ENCODE measurements around the gene FLAD1. TPM values are rescaled to one million over a fixed set of nuclear protein-coding genes. Genes with fewer than 3 reads are reported as not detected.

FLAD1 gene
- total RNA-seq (2021) (82.4 and 84.2 TPM in 2 replicates), Bru-seq, nascent RNA (percentile 83 among the genes with signal in this experiment), BruChase-seq, experiment 1, labeled RNA remaining after a 2-hour chase (percentile 86 among the genes with signal in this experiment), BruChase-seq, experiment 2, labeled RNA remaining after a 6-hour chase (percentile 90 among the genes with signal in this experiment)
- long read RNA-seq, transcript FLAD1-203 (8 exons, 1,730 nt): major isoform, 106 of 250 reads
- long read RNA-seq, transcript FLAD1-201 (7 exons, 2,160 nt): minor isoform, 27 of 250 reads
- long read RNA-seq, partial matches to known transcripts: 39 of 250 reads
- long read RNA-seq, other reads (novel, unspliced or antisense): 74 of 250 reads

- intact Hi-C loops (cut with micrococcal nuclease; ENCODE audit: unreplicated experiment): no loop called here
- TF ChIP-seq EZH2 (IDR thresholded peaks at IDR 0.05; ENCODE audit: borderline replicate concordance, low read depth, low read length, poor library complexity, severe bottlenecking) (no peak), CTCF (conservative IDR thresholded peaks at IDR 0.05; ENCODE audit: low read depth, low read length) (no peak)
- peak within 1 kb of the TSS; percentile 76 for H3K4me3 ChIP-seq (ENCODE audit: low read depth, low read length, poor library complexity, severe bottlenecking)
- peak; percentile 100 for DNase-seq (ENCODE audit: low spot score)
- peak within 1 kb of the TSS; percentile 75 for H3K27ac ChIP-seq (ENCODE audit: low read depth, low read length, poor library complexity, severe bottlenecking)
- H3K27me3 ChIP-seq (replicated peaks; ENCODE audit: insufficient read depth, low read depth, low read length, poor library complexity): no peaks in the 10 kb centered on the region
- POLR2A ChIA-PET (ENCODE audit: low non-redundant PET): interaction anchor here (0.7 kb wide), 1 partner anchor 35 kb away, joined by 4 read pairs; no protein-coding TSS in a partner anchor
- H3K36me3 ChIP-seq (ENCODE audit: insufficient read depth, low read length, poor library complexity, severe bottlenecking): peaks cover 38% of the 10 kb centered on the region
- CTCF ChIA-PET: interaction anchor here (0.6 to 0.7 kb wide), 2 partner anchors 12 to 504 kb away, joined by 3 to 4 read pairs; no protein-coding TSS in a partner anchor
- BruUV-seq (replicated peaks): no TSS peak
- peaks cover 6% of the 10 kb centered on the region for H3K4me1 ChIP-seq (ENCODE audit: insufficient read depth, low read length, poor library complexity, severe bottlenecking)
- no peaks in the 10 kb centered on the region for H3K9me3 ChIP-seq (ENCODE audit: low read depth, low read length, poor library complexity, severe bottlenecking)
These were observed at the start of gene FLAD1 for GRCh38 chr1:154982897-154983648. Gene FLAD1, plus strand, starts transcription at chr1:154983344. Its CDS starts 351 bp downstream, at chr1:154983695.

GRCh38 chr1:154934358-154934948, 48.7 kb upstream of the FLAD1 start:
- H3K4me1 ChIP-seq (ENCODE audit: insufficient read depth, low read length, poor library complexity, severe bottlenecking): peaks cover 20% of the 10 kb centered on the region
- no peaks in the 10 kb centered on the region for H3K36me3 ChIP-seq (ENCODE audit: insufficient read depth, low read length, poor library complexity, severe bottlenecking)
- DNase-seq (ENCODE audit: low spot score): no peak
- POLR2A ChIA-PET (ENCODE audit: low non-redundant PET): no interaction called here
- CTCF ChIA-PET: no interaction called here
- no peak overlapping the region for H3K27ac ChIP-seq (ENCODE audit: low read depth, low read length, poor library complexity, severe bottlenecking)
- intact Hi-C loops (cut with micrococcal nuclease; ENCODE audit: unreplicated experiment): no loop called here
- H3K4me3 ChIP-seq (ENCODE audit: low read depth, low read length, poor library complexity, severe bottlenecking): no peak overlapping the region
- no peak for TF ChIP-seq CTCF (conservative IDR thresholded peaks at IDR 0.05; ENCODE audit: low read depth, low read length)
- TF ChIP-seq EZH2 (IDR thresholded peaks at IDR 0.05; ENCODE audit: borderline replicate concordance, low read depth, low read length, poor library complexity, severe bottlenecking): no peak
- H3K27me3 ChIP-seq (replicated peaks; ENCODE audit: insufficient read depth, low read depth, low read length, poor library complexity): no peaks in the 10 kb centered on the region
- no peaks in the 10 kb centered on the region for H3K9me3 ChIP-seq (ENCODE audit: low read depth, low read length, poor library complexity, severe bottlenecking)
- BruUV-seq (replicated peaks): no TSS peak

- Histone ChIP-seq H3K9me3 (ENCODE audit: low read depth, low read length, poor library complexity, severe bottlenecking) (no peaks in the 10 kb centered on the region), H3K27ac (ENCODE audit: low read depth, low read length, poor library complexity, severe bottlenecking) (peak overlapping the region; percentile 99), H3K4me3 (ENCODE audit: low read depth, low read length, poor library complexity, severe bottlenecking) (peak overlapping the region; percentile 53), H3K27me3 (replicated peaks; ENCODE audit: insufficient read depth, low read depth, low read length, poor library complexity) (no peaks in the 10 kb centered on the region), H3K4me1 (ENCODE audit: insufficient read depth, low read length, poor library complexity, severe bottlenecking) (peaks cover 34% of the 10 kb centered on the region), H3K36me3 (ENCODE audit: insufficient read depth, low read length, poor library complexity, severe bottlenecking) (no peaks in the 10 kb centered on the region)
- intact Hi-C loops (cut with micrococcal nuclease; ENCODE audit: unreplicated experiment): loop anchor here (5.0 kb wide), 1 partner anchor 64 kb away; the partner anchor contains the start of gene KCNN3
- TF ChIP-seq EZH2 (IDR thresholded peaks at IDR 0.05; ENCODE audit: borderline replicate concordance, low read depth, low read length, poor library complexity, severe bottlenecking) (no peak), CTCF (conservative IDR thresholded peaks at IDR 0.05; ENCODE audit: low read depth, low read length) (no peak)
- ChIA-PET CTCF (interaction anchor here (0.6 to 1.1 kb wide), 2 partner anchors 315 to 455 kb away, joined by 3 to 4 read pairs; no protein-coding TSS in a partner anchor), POLR2A (ENCODE audit: low non-redundant PET) (interaction anchor here (0.9 kb wide), 1 partner anchor 20 kb away, joined by 3 read pairs; the partner anchor contains the start of gene PBXIP1)
- DNase-seq (ENCODE audit: low spot score): no peak
- no TSS peak for BruUV-seq (replicated peaks)
These were observed 47.2 kb upstream of the FLAD1 start for GRCh38 chr1:154935749-154936554.
